CD1c-positive myeloid dendritic cell (primary cell): ENCODE results near the gene RPTOR.
"Not testable (repeated sequence)": the region's sequence is repeated elsewhere in the genome, so short reads cannot be mapped to it uniquely, and the experiment has no call there.

ENCODE experiments used
- DNase-seq: peaks from one replicate; pipeline ENCODE4 v3.0.0-alpha.2; 2016; ENCODE audit errors: extremely low spot score

RPTOR gene

GRCh38 chr17:80614332-80615047 lies 69.9 kb downstream of the RPTOR start:
- no peak for DNase-seq

GRCh38 chr17:80615376-80615775 lies 70.7 kb downstream of the RPTOR start:
- DNase-seq = no peak

- DNase-seq = no peak
These were observed 72.1 kb downstream of the RPTOR start for GRCh38 chr17:80616705-80617104.

- no peak for DNase-seq
These were observed 73.7 kb downstream of the RPTOR start for GRCh38 chr17:80618304-80618703.

- no peak for DNase-seq
These were observed 75.0 kb downstream of the RPTOR start for GRCh38 chr17:80619535-80620235.

- no peak for DNase-seq
These were observed 76.8 kb downstream of the RPTOR start for GRCh38 chr17:80621335-80621996.

- DNase-seq = no peak
These were observed 77.3 kb downstream of the RPTOR start for GRCh38 chr17:80621997-80622357.

- no peak for DNase-seq
These were observed 80.2 kb downstream of the RPTOR start for GRCh38 chr17:80624864-80625263.

- no peak for DNase-seq
These were observed 81.0 kb downstream of the RPTOR start for GRCh38 chr17:80625627-80626026.

GRCh38 chr17:80628881-80629280 lies 84.2 kb downstream of the RPTOR start:
- not testable (repeated sequence) for DNase-seq

- no peak for DNase-seq
These were observed 84.8 kb downstream of the RPTOR start for GRCh38 chr17:80629298-80630028.

GRCh38 chr17:80630560-80631120 lies 86.0 kb downstream of the RPTOR start:
- no peak for DNase-seq

- no peak for DNase-seq
These were observed 86.8 kb downstream of the RPTOR start for GRCh38 chr17:80631142-80632045.

- DNase-seq = no peak
These were observed 87.5 kb downstream of the RPTOR start for GRCh38 chr17:80632046-80632581.

GRCh38 chr17:80633207-80633606 lies 88.6 kb downstream of the RPTOR start:
- DNase-seq = no peak

GRCh38 chr17:80633994-80634566 lies 89.4 kb downstream of the RPTOR start:
- no peak for DNase-seq

- peak; percentile 1 for DNase-seq
These were observed 91.9 kb downstream of the RPTOR start for GRCh38 chr17:80636361-80637018.

GRCh38 chr17:80637048-80637781 lies 92.6 kb downstream of the RPTOR start:
- DNase-seq = no peak

- DNase-seq = no peak
These were observed 95.0 kb downstream of the RPTOR start for GRCh38 chr17:80639658-80640057.
